ENCODE measurements around the gene KPNA1.

DNA sequence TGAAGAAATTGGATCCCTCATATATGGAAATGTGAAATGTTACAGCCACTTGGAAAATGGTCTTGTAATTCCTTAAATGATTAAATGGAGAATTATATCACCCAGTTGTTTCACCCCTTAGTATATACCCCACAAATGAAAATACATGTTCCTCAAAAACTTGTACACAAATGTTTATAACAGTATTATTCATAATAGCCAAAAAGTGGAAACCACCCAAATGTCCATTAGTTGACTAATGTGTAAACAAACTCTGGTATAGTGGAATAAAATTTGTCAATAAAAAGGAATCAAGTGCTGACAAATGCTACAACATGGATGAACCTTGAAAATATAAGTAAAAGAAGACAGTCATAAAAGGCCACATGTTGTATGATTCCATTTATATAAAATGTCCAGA is 118.2 kb downstream of the KPNA1 start:
- TF ChIP-seq BRCA1 (CRISPR knock-in tag; IDR thresholded peaks at IDR 0.05) = no peak
- TF ChIP-seq, protein P1, sequence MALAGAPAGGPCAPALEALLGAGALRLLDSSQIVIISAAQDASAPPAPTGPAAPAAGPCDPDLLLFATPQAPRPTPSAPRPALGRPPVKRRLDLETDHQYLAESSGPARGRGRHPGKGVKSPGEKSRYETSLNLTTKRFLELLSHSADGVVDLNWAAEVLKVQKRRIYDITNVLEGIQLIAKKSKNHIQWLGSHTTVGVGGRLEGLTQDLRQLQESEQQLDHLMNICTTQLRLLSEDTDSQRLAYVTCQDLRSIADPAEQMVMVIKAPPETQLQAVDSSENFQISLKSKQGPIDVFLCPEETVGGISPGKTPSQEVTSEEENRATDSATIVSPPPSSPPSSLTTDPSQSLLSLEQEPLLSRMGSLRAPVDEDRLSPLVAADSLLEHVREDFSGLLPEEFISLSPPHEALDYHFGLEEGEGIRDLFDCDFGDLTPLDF (CRISPR knock-in tag; IDR thresholded peaks at IDR 0.05) = no peak
- TF ChIP-seq DBP (CRISPR knock-in tag; IDR thresholded peaks at IDR 0.05; ENCODE audit: not compliant biosample characterization) = no peak
- no peak for TF ChIP-seq RBM39 (IDR thresholded peaks at IDR 0.05; ENCODE audit: low read depth, low read length, poor library complexity, severe bottlenecking)
- TF ChIP-seq, protein P2, sequence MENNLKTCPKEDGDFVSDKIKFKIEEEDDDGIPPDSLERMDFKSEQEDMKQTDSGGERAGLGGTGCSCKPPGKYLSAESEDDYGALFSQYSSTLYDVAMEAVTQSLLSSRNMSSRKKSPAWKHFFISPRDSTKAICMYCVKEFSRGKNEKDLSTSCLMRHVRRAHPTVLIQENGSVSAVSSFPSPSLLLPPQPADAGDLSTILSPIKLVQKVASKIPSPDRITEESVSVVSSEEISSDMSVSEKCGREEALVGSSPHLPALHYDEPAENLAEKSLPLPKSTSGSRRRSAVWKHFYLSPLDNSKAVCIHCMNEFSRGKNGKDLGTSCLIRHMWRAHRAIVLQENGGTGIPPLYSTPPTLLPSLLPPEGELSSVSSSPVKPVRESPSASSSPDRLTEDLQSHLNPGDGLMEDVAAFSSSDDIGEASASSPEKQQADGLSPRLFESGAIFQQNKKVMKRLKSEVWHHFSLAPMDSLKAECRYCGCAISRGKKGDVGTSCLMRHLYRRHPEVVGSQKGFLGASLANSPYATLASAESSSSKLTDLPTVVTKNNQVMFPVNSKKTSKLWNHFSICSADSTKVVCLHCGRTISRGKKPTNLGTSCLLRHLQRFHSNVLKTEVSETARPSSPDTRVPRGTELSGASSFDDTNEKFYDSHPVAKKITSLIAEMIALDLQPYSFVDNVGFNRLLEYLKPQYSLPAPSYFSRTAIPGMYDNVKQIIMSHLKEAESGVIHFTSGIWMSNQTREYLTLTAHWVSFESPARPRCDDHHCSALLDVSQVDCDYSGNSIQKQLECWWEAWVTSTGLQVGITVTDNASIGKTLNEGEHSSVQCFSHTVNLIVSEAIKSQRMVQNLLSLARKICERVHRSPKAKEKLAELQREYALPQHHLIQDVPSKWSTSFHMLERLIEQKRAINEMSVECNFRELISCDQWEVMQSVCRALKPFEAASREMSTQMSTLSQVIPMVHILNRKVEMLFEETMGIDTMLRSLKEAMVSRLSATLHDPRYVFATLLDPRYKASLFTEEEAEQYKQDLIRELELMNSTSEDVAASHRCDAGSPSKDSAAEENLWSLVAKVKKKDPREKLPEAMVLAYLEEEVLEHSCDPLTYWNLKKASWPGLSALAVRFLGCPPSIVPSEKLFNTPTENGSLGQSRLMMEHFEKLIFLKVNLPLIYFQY (CRISPR knock-in tag; IDR thresholded peaks at IDR 0.05; ENCODE audit: borderline replicate concordance) = no peak
- TF ChIP-seq, protein P3, sequence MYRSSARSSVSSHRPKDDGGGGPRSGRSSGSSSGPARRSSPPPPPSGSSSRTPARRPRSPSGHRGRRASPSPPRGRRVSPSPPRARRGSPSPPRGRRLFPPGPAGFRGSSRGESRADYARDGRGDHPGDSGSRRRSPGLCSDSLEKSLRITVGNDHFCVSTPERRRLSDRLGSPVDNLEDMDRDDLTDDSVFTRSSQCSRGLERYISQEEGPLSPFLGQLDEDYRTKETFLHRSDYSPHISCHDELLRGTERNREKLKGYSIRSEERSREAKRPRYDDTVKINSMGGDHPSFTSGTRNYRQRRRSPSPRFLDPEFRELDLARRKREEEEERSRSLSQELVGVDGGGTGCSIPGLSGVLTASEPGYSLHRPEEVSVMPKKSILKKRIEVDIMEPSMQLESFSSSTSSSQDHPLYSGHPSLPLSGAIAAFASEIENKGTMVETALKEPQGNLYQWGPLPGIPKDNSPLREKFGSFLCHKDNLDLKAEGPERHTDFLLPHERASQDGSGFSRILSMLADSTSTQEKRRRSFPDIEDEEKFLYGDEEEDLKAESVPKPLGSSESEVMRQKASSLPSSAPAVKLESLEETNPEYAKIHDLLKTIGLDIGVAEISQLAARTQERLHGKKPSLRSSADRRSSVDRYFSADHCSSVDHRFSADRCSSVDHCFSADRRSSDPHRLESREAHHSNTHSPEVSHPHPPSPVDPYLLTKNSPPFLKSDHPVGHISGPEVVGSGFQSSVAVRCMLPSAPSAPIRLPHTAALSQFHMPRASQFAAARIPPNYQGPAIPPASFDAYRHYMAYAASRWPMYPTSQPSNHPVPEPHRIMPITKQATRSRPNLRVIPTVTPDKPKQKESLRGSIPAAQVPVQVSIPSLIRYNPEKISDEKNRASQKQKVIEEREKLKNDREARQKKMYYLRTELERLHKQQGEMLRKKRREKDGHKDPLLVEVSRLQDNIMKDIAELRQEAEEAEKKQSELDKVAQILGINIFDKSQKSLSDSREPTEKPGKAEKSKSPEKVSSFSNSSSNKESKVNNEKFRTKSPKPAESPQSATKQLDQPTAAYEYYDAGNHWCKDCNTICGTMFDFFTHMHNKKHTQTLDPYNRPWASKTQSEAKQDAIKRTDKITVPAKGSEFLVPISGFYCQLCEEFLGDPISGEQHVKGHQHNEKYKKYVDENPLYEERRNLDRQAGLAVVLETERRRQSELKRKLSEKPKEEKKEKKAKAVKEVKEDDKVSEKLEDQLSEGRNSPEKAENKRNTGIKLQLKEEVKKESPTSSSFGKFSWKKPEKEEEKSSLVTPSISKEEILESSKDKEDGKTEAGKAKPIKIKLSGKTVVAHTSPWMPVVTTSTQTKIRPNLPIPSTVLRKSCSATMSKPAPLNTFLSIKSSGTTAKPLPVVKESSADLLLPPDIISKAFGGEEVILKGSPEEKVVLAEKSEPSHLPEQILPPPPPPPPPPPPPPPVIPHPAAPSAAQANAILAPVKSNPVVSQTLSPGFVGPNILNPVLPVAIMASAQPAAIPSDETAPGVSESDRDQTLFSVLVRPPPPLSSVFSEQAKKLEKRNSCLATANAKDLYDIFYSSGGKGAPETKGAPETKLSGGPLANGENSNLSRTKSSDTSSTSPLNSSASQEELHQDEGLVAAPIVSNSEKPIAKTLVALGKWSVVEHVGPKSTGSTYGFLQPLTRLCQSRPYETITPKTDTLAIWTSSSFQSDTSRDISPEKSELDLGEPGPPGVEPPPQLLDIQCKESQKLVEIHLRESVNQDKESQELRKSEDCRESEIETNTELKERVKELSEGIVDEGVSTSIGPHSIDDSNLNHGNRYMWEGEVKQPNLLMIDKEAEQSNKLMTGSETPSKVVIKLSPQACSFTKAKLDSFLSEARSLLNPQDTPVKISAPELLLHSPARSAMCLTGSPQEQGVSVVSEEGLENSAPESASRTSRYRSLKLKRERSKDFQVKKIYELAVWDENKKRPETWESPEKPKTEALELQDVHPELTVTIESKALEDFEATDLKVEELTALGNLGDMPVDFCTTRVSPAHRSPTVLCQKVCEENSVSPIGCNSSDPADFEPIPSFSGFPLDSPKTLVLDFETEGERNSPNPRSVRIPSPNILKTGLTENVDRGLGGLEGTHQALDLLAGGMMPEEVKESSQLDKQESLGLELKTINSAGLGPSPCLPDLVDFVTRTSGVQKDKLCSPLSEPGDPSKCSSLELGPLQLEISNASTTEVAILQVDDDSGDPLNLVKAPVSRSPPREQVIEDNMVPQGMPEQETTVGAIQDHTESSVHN (CRISPR knock-in tag; IDR thresholded peaks at IDR 0.05) = no peak
- TF ChIP-seq ZNF850 (CRISPR knock-in tag; conservative IDR thresholded peaks at IDR 0.05) = no peak
- TF ChIP-seq MAZ (IDR thresholded peaks at IDR 0.05; ENCODE audit: borderline replicate concordance, low read depth, low read length) = no peak
- no peak for TF ChIP-seq MAZ (CRISPR knock-in tag; IDR thresholded peaks at IDR 0.05; ENCODE audit: low read depth)
- no peak for TF ChIP-seq ASH2L (IDR thresholded peaks at IDR 0.05; ENCODE audit: insufficient read length, low read depth, low read length)
- no peak for TF ChIP-seq CTCF (CRISPR knock-in tag; IDR thresholded peaks at IDR 0.05)
- TF ChIP-seq NFYB (CRISPR knock-in tag; IDR thresholded peaks at IDR 0.05) = no peak
- TF ChIP-seq ZNF768 (CRISPR knock-in tag; IDR thresholded peaks at IDR 0.05) = no peak
- TF ChIP-seq ZNF274 (CRISPR knock-in tag; IDR thresholded peaks at IDR 0.05) = no peak
- TF ChIP-seq ZNF292 (CRISPR knock-in tag; IDR thresholded peaks at IDR 0.05; ENCODE audit: borderline replicate concordance, low read depth) = no peak

All from HepG2 (cell line).